HAP-1 (cell line): ENCODE results near the gene PROSER3.

Experiments used
- DNase-seq, 2 experiments: peaks; one replicate each; pipeline ENCODE4 v3.0.0-alpha.2; 2016 to 2020; ENCODE audit warnings: low spot score in 2 of 2
- H3K27me3 ChIP-seq: fragments of 250-450 bp; sonication (Bioruptor Pico); 2 replicates; pipeline ENCODE4 v1.5.1; 2020; ENCODE audit warnings: low read depth, mild to moderate bottlenecking, moderate library complexity
- H3K36me3 ChIP-seq: fragments of 250-450 bp; sonication (Bioruptor Pico); replicated peaks from 2 replicates; pipeline ENCODE4 v1.5.1; 2020; ENCODE audit warnings: mild to moderate bottlenecking
- H3K4me1 ChIP-seq: fragments of 250-450 bp; sonication (Bioruptor Pico); 2 replicates; pipeline ENCODE4 v1.5.1; 2020; ENCODE audit warnings: mild to moderate bottlenecking
- H3K4me3 ChIP-seq: fragments of 250-450 bp; sonication (Bioruptor Pico); 2 replicates; pipeline ENCODE4 v1.5.1; 2020; ENCODE audit warnings: mild to moderate bottlenecking, moderate library complexity
- H3K9me3 ChIP-seq: fragments of 250-450 bp; sonication (Bioruptor Pico); 2 replicates; pipeline ENCODE4 v1.5.1; 2020; ENCODE audit warnings: mild to moderate bottlenecking, moderate library complexity
- in situ Hi-C: fragments of 300-500 bp; cut with MboI; formaldehyde crosslinking; loops from 3 replicates; pipeline ENCODE4 v1.14.3; 2020; ENCODE audit warnings: low sequenced_read_pairs, inconsistent platforms, mixed read lengths

PROSER3 gene

DNA sequence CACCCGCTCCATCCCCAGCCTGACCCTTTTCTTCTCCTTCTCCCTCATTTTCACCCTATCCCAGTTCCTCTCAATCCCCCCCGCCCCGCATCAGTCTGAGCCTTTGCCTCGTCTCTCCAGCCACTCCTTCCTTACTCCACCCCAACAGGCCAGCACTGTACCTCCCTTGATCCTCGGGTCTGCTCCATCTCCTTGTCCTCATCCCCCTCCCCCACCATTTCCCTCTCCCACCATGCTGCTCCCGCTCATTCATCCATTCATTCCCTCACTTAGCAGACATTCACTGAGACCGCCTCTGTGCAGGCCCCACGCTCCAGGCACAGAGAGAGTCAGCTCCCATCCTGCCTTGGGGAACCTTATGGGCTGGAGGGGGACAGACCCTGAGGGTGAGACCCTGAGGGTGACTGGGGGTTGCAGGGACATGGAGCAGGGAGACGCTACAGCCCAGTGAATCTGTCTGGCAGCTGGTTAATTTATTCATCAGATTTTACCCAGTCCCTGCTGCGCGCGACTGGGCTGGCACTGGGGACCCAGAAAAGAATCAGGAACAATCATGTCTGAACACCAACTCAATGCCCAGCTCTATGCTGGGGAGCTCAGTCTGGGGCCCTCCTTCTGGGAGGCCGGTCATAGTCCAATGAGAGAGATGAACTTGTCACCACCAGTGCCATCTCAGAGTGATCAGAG is 18.3 kb downstream of the PROSER3 start:
- Histone ChIP-seq H3K4me3 (peak overlapping the region; percentile 51), H3K4me1 (peaks cover 9% of the 10 kb centered on the region; the same call in 1 of the 2 replicates), H3K36me3 (no peaks in the 10 kb centered on the region), H3K9me3 (no peaks in the 10 kb centered on the region), H3K27me3 (no peaks in the 10 kb centered on the region)
- in situ Hi-C loops, result no loop called here
- DNase-seq, result peak in 1 of 2 experiments; percentile 39

GRCh38 chr19:35777086-35777841 is 19.3 kb downstream of the PROSER3 start:
- no peak overlapping the region for H3K4me3 ChIP-seq
- in situ Hi-C loops, result no loop called here

DNA sequence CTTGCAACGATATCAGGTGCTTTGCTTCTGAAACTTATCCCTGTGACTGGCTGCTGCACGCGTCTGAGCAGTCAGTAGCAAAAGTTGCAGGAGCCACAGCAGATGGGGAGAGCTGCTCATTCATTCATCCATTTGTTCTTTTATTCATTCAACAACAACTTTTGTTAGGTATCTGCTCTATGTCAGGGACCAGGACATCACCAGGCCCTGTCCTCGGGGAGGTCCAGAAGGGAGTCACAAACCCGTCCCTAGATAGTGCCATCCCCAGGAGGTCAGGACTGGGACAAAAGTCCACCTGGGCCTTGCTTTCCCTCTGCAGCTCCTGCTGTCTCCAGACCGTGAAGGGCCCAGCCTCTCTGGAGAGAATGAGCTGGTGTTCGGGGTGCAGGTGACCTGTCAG is 20.0 kb downstream of the PROSER3 start:
- H3K4me3 ChIP-seq, result no peak overlapping the region
- no peaks in the 10 kb centered on the region for H3K27me3 ChIP-seq
- no peak for DNase-seq
- no peaks in the 10 kb centered on the region for H3K36me3 ChIP-seq
- H3K9me3 ChIP-seq, result no peaks in the 10 kb centered on the region
- in situ Hi-C loops, result no loop called here
- H3K4me1 ChIP-seq, result peaks cover 9% of the 10 kb centered on the region; the same call in 1 of the 2 replicates

More at GRCh38 chr19:35777086-35777841, 19.3 kb downstream of the PROSER3 start:
- Histone ChIP-seq H3K27me3 (no peaks in the 10 kb centered on the region), H3K4me1 (peaks cover 9% of the 10 kb centered on the region; the same call in 1 of the 2 replicates), H3K36me3 (no peaks in the 10 kb centered on the region), H3K9me3 (no peaks in the 10 kb centered on the region)
- DNase-seq, result no peak

GRCh38 chr19:35779033-35779432 is 21.1 kb downstream of the PROSER3 start:
- in situ Hi-C loops, result no loop called here
- H3K9me3 ChIP-seq, result no peaks in the 10 kb centered on the region
- peaks cover 9% of the 10 kb centered on the region; the same call in 1 of the 2 replicates for H3K4me1 ChIP-seq
- no peaks in the 10 kb centered on the region for H3K27me3 ChIP-seq
- no peak overlapping the region for H3K4me3 ChIP-seq
- no peak for DNase-seq
- H3K36me3 ChIP-seq, result no peaks in the 10 kb centered on the region

DNA sequence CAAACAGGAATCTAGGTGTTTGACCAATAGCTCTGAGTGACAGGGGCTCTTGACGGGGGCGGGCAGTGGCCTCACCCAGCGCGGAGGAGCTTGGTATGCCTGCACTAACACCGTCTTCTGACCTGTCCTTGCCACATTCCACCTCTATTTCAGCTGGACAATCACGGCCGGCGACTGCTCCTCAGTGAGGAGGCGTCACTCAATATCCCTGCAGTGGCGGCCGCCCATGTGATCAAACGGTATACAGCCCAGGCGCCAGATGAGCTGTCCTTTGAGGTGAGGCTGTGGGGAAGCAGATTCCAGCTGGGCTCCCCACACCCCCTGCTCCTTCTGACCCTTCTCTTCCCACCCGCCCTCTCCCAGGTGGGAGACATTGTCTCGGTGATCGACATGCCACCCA is 22.1 kb downstream of the PROSER3 start:
- in situ Hi-C loops, result no loop called here

DNA sequence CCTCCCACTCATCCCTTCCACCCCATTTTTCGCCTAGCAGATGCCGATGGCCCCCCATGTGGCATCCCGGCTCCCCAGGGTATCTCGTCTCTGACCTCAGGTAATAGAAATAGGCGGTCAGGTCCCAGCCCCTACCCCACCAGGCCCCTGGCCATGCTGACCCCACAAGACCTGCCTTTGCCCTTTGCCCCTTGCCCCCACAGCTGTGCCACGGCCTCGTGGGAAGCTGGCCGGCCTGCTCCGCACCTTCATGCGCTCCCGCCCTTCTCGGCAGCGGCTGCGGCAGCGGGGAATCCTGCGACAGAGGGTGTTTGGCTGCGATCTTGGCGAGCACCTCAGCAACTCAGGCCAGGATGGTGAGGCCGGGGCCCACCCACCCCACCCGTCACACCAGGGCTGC is 22.7 kb downstream of the PROSER3 start:
- no peaks in the 10 kb centered on the region for H3K9me3 ChIP-seq
- no peaks in the 10 kb centered on the region for H3K36me3 ChIP-seq
- H3K4me1 ChIP-seq, result peaks cover 6% of the 10 kb centered on the region; the same call in 1 of the 2 replicates
- in situ Hi-C loops, result no loop called here
- no peaks in the 10 kb centered on the region for H3K27me3 ChIP-seq
- no peak overlapping the region for H3K4me3 ChIP-seq
- no peak for DNase-seq

More for the DNA sequence above, 22.1 kb downstream of the PROSER3 start:
- H3K9me3 ChIP-seq, result no peaks in the 10 kb centered on the region
- H3K27me3 ChIP-seq, result no peaks in the 10 kb centered on the region
- H3K4me3 ChIP-seq, result no peak overlapping the region
- H3K4me1 ChIP-seq, result peaks cover 6% of the 10 kb centered on the region; the same call in 1 of the 2 replicates
- H3K36me3 ChIP-seq, result no peaks in the 10 kb centered on the region
- DNase-seq, result no peak

GRCh38 chr19:35781650-35782049 is 23.7 kb downstream of the PROSER3 start:
- Histone ChIP-seq H3K36me3 (no peaks in the 10 kb centered on the region), H3K4me3 (no peak overlapping the region), H3K9me3 (no peaks in the 10 kb centered on the region), H3K4me1 (peaks cover under 1% of the 10 kb centered on the region; the same call in 1 of the 2 replicates), H3K27me3 (no peaks in the 10 kb centered on the region)
- no peak for DNase-seq
- in situ Hi-C loops, result no loop called here

DNA sequence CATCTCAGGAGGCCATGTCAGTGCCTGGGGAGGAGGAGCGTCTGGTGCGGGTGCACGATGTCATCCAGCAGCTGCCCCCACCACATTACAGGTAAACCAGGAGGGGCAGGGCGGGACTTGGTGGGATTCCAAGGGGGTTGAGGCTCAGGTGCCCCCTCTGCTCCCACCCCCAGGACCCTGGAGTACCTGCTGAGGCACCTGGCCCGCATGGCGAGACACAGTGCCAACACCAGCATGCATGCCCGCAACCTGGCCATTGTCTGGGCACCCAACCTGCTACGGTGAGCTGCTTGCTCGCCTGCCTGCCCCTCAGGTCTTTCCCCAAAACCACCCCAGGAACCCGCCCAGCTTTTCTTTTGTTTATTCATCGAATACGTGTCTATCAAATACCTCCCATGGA is 24.6 kb downstream of the PROSER3 start:
- H3K27me3 ChIP-seq, result no peaks in the 10 kb centered on the region
- in situ Hi-C loops, result no loop called here
- no peaks in the 10 kb centered on the region for H3K36me3 ChIP-seq
- no peak overlapping the region for H3K4me3 ChIP-seq
- H3K9me3 ChIP-seq, result no peaks in the 10 kb centered on the region
- H3K4me1 ChIP-seq, result no peaks in the 10 kb centered on the region
- no peak for DNase-seq

DNA sequence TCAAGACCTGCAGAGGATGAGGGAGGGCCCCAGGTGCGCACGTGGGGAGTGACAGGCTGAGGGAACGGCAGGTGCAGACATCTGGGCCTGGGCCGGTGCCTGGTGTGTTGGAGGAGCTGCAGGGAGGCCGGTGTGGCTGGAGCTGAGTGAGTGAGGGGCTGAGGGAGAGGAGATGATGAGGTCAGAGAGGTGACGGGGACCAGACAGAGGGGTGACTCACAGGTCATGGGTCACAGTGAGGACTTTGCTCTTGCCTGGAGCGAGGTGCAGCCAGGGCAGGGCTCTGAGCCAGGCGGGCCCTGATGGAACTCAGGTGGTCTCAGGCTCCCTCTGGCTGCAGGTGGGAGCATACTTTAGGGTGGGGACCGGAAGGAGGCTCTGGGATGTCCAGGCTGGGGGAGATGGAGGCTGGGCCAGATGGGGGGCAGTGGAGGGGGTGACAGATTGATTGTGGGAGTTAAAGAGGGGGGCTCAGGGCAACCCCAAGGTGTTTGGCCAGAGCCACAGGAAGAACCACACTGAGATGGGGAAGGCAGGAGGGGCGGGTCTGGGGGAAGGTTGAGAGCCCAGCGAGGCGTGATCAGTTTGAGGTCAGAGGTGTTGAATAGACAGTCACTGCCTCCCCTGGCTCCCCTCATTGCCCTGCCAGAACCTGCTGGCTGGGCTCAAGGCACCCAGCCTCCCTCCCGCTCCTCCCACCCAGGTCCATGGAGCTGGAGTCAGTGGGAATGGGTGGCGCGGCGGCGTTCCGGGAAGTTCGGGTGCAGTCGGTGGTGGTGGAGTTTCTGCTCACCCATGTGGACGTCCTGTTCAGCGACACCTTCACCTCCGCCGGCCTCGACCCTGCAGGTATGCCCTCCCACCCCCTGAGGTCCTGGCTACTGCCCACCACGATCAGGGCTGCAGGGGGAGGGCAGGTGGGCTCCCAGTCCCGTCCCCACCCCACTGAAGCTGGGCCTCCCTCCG is 25.8 kb downstream of the PROSER3 start:
- H3K36me3 ChIP-seq, result no peaks in the 10 kb centered on the region

DNA sequence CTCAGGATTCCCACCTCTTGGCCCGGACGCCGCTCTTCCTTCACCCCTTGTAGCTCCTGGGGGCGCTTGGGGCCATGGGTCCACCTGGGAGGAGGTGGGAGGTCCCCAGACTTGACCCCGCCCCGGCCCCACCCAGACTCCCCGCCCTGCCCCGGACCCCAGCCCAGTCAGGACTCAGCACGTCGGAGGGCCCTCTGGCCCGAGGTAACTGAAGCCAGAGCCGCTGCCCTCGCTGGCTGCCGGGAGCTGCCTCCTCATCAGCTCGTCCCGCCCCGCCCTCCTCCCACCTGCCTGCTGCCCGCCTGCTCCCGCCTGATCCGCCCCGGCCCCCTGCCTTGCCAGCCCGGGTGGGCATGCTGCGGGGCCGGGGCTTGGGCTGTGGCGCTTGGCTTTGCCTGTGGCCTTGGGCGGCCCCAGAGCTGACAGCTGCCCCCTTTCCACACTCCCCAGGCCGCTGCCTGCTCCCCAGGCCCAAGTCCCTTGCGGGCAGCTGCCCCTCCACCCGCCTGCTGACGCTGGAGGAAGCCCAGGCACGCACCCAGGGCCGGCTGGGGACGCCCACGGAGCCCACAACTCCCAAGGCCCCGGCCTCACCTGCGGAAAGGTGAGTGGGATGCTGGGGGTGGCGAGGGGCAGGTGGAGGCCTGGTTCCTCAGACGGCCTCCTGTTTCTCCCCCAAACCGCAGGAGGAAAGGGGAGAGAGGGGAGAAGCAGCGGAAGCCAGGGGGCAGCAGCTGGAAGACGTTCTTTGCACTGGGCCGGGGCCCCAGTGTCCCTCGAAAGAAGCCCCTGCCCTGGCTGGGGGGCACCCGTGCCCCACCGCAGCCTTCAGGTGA is 26.7 kb downstream of the PROSER3 start:
- Histone ChIP-seq H3K27me3 (no peaks in the 10 kb centered on the region), H3K9me3 (no peaks in the 10 kb centered on the region), H3K4me3 (no peak overlapping the region), H3K36me3 (no peaks in the 10 kb centered on the region), H3K4me1 (no peaks in the 10 kb centered on the region)
- DNase-seq, result no peak
- in situ Hi-C loops, result no loop called here

More for the DNA sequence above, 25.8 kb downstream of the PROSER3 start:
- Histone ChIP-seq H3K4me3 (no peak overlapping the region), H3K4me1 (no peaks in the 10 kb centered on the region), H3K9me3 (no peaks in the 10 kb centered on the region), H3K27me3 (no peaks in the 10 kb centered on the region)
- DNase-seq, result no peak
- in situ Hi-C loops, result no loop called here

- H3K9me3 ChIP-seq, result no peaks in the 10 kb centered on the region
- H3K4me3 ChIP-seq, result no peak overlapping the region
- no peak for DNase-seq
- no peaks in the 10 kb centered on the region for H3K27me3 ChIP-seq
- in situ Hi-C loops, result no loop called here
- H3K4me1 ChIP-seq, result no peaks in the 10 kb centered on the region
- H3K36me3 ChIP-seq, result no peaks in the 10 kb centered on the region
Measured at GRCh38 chr19:35785339-35785627, 27.3 kb downstream of the PROSER3 start.

- DNase-seq, result no peak
- no peaks in the 10 kb centered on the region for H3K9me3 ChIP-seq
- H3K4me3 ChIP-seq, result no peak overlapping the region
- no peaks in the 10 kb centered on the region for H3K27me3 ChIP-seq
- in situ Hi-C loops, result no loop called here
- H3K4me1 ChIP-seq, result no peaks in the 10 kb centered on the region
- no peaks in the 10 kb centered on the region for H3K36me3 ChIP-seq
Measured at GRCh38 chr19:35786299-35787160, 28.6 kb downstream of the PROSER3 start.
